ENCODE results near the gene LAMTOR3.

LAMTOR3 gene

DNA sequence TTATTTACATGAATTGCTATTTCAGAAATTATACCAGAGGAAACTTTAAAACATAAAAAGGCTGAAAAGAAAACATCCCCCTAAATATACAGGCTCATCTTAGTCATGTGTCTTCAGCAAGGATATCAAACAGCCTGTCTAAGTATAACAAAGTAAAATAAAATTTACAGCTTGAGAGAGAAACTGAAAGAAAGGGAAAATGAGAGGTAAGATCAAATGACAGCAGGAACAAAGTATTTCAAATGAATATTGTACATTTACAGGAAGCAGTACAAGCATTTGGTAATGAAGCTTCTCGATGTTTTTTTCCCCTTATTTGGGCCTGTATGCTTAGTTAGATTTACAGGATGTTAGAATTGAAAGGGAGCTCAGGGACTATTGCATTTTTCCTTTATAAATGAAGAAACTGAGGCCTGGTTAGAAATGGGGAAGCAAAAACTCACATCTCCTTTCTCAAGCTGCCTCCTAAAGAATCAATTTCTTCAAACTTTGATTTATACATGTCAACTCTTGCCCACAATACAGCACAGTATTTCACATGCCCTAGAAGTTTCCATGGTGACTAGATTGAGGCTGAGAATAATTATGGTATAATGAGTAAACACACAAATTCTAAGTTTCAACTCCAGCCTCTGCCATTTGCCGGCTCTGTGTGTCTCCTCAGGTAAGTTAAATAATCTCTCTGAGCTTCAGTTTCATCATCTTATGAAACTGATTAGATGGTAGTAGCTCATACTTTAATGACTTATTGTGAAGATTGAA lies 48.3 kb downstream of the LAMTOR3 start:
- H3K36me3 Mint-ChIP-seq (ENCODE audit: low read depth): no peaks in the 10 kb centered on the region
- DNase-seq: no peak
- H3K27me3 Mint-ChIP-seq (ENCODE audit: low read depth, poor library complexity): no peaks in the 10 kb centered on the region
- H3K4me3 Mint-ChIP-seq: no peak overlapping the region
- H3K27ac Mint-ChIP-seq: no peak overlapping the region
- H3K9me3 Mint-ChIP-seq: no peaks in the 10 kb centered on the region
- TF ChIP-seq, protein P1, sequence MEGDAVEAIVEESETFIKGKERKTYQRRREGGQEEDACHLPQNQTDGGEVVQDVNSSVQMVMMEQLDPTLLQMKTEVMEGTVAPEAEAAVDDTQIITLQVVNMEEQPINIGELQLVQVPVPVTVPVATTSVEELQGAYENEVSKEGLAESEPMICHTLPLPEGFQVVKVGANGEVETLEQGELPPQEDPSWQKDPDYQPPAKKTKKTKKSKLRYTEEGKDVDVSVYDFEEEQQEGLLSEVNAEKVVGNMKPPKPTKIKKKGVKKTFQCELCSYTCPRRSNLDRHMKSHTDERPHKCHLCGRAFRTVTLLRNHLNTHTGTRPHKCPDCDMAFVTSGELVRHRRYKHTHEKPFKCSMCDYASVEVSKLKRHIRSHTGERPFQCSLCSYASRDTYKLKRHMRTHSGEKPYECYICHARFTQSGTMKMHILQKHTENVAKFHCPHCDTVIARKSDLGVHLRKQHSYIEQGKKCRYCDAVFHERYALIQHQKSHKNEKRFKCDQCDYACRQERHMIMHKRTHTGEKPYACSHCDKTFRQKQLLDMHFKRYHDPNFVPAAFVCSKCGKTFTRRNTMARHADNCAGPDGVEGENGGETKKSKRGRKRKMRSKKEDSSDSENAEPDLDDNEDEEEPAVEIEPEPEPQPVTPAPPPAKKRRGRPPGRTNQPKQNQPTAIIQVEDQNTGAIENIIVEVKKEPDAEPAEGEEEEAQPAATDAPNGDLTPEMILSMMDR (IDR thresholded peaks at IDR 0.05): no peak
- no peaks in the 10 kb centered on the region for H3K4me1 Mint-ChIP-seq

DNA sequence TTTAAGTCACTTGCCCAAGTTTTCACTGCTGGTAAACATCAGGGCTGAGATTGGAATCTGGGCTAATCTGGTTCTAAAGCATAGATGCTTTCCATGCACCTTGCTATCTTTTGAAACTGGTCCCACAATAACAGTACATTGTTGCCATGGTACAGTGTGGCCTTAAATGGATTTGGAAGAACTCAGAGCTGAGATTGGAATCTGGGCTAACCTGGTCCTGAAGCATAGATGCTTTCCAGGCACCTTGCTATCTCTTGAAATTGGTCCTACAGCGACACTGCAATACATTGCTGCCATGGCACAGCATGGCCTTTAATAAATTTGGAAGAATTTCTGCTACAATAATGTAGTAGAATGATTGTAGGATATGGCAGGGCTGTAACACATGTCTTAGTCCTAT lies 49.0 kb downstream of the LAMTOR3 start:
- Mint-ChIP-seq H3K36me3 (ENCODE audit: low read depth) (no peaks in the 10 kb centered on the region), H3K27me3 (ENCODE audit: low read depth, poor library complexity) (no peaks in the 10 kb centered on the region), H3K27ac (no peak overlapping the region), H3K4me1 (no peaks in the 10 kb centered on the region), H3K9me3 (no peaks in the 10 kb centered on the region), H3K4me3 (no peak overlapping the region)
- TF ChIP-seq, protein P1 (IDR thresholded peaks at IDR 0.05): no peak
- no peak for DNase-seq

- DNase-seq: no peak
- TF ChIP-seq, protein P1 (IDR thresholded peaks at IDR 0.05): no peak
- Mint-ChIP-seq H3K27me3 (ENCODE audit: low read depth, poor library complexity) (peaks cover 6% of the 10 kb centered on the region), H3K27ac (peak overlapping the region; percentile 21), H3K36me3 (ENCODE audit: low read depth) (no peaks in the 10 kb centered on the region), H3K9me3 (no peaks in the 10 kb centered on the region), H3K4me1 (no peaks in the 10 kb centered on the region), H3K4me3 (no peak overlapping the region)
Observed at GRCh38 chr4:99844048-99844447, 50.2 kb downstream of the LAMTOR3 start.

DNA sequence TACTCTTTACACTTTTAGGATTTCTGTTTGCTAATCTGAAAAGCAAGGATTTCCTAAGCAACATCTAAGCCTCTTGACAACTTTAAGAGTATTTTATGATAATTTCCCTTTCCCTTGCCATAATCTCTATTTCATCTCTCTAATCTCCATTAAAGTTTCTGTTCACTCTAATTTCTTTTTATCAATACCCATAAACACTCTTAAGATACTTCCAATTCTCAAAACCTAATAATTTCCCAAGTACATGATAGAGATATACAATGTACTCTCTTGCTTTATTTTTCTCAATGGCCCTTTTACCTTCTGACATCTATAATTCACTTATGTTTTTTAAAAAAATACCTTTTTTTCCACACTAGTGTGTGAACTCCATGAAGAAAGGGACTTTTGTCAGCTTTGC lies 50.8 kb downstream of the LAMTOR3 start:
- Mint-ChIP-seq H3K9me3 (no peaks in the 10 kb centered on the region), H3K4me1 (no peaks in the 10 kb centered on the region), H3K4me3 (no peak overlapping the region), H3K36me3 (ENCODE audit: low read depth) (no peaks in the 10 kb centered on the region), H3K27me3 (ENCODE audit: low read depth, poor library complexity) (peaks cover 6% of the 10 kb centered on the region), H3K27ac (no peak overlapping the region)
- DNase-seq: no peak
- TF ChIP-seq, protein P1 (IDR thresholded peaks at IDR 0.05): no peak

DNA sequence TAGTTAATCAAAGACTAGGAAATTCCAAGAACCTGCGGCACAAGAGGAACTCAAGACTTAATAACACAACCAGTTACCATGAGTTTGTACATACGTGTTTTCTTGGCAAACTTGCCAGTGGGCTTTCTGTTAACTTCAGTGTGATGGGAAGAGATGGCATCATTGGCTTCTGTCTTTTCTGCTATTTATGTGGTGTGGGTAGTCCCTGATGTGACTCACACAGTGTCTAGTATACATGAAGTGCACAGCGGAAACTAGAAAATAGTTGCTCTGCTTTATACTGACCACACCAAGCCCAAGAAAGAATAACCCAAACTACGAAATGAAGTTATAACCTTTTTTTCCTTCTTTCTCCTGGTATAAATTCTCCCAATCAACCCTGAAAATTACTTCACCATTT lies 53.1 kb downstream of the LAMTOR3 start:
- Mint-ChIP-seq H3K36me3 (ENCODE audit: low read depth) (no peaks in the 10 kb centered on the region), H3K27ac (no peak overlapping the region), H3K4me3 (no peak overlapping the region), H3K4me1 (no peaks in the 10 kb centered on the region), H3K27me3 (ENCODE audit: low read depth, poor library complexity) (peaks cover 6% of the 10 kb centered on the region), H3K9me3 (no peaks in the 10 kb centered on the region)
- DNase-seq: no peak
- TF ChIP-seq, protein P1 (IDR thresholded peaks at IDR 0.05): no peak

DNA sequence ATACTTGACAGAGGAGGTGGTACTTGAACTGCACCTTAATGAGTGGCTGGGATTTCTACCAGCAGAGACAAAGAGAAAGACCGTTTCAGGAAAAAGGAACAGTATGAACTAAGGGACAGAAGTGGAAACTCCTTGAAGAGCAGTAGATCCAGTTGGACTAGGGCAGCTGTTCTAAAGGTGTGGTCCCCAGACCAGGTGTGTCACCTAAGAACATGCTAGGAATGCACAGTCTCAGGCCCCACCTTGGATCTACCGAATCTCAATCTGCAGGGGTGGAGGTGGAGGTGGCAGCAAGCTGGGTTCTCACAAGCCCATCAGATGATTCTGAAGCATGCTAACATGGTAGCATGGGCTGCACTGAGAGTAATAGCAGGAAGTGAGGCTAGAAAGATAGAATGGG lies 55.3 kb downstream of the LAMTOR3 start:
- no peak for DNase-seq
- Mint-ChIP-seq H3K9me3 (no peaks in the 10 kb centered on the region), H3K4me1 (no peaks in the 10 kb centered on the region), H3K27me3 (ENCODE audit: low read depth, poor library complexity) (peaks cover 11% of the 10 kb centered on the region), H3K36me3 (ENCODE audit: low read depth) (no peaks in the 10 kb centered on the region), H3K4me3 (no peak overlapping the region), H3K27ac (no peak overlapping the region)
- TF ChIP-seq, protein P1 (IDR thresholded peaks at IDR 0.05): no peak

All from nephron progenitor cell (in vitro differentiated cells).